ENCODE measurements around the gene JMJD8.
"Not testable (repeated sequence)": the region's sequence is repeated elsewhere in the genome, so short reads cannot be mapped to it uniquely, and the experiment has no call there.

JMJD8 gene

GRCh38 chr16:708959-709358, 24.8 kb upstream of the JMJD8 start:
- no peak for DNase-seq (ENCODE audit: low spot score)

- no peak for DNase-seq (ENCODE audit: low spot score)
Observed at GRCh38 chr16:708019-708418, 23.9 kb upstream of the JMJD8 start.

DNA sequence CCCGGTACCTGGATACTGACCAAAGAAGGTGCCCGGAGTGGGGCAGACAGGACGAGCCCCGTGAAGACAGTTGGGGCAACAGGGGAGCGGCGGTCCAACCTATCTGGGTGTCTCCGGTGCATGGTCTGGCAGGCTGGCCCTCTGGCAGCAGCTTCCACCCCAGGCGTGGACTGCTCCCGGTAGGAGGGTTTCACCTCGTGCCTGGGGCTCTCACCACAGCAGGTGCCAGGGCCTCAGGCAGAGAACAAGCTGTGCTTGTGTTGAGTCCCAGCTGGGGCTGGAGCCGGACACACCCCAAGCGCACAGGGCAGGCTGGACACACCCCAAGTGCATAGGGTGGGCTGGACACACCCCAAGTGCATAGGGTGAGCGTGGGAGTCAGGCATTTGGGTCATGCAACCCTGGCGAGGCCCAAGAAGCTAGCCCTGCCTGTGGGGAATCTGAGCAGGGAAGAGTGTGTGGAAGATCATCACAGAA, 23.0 kb upstream of the JMJD8 start:
- no peak for DNase-seq (ENCODE audit: low spot score)

DNA sequence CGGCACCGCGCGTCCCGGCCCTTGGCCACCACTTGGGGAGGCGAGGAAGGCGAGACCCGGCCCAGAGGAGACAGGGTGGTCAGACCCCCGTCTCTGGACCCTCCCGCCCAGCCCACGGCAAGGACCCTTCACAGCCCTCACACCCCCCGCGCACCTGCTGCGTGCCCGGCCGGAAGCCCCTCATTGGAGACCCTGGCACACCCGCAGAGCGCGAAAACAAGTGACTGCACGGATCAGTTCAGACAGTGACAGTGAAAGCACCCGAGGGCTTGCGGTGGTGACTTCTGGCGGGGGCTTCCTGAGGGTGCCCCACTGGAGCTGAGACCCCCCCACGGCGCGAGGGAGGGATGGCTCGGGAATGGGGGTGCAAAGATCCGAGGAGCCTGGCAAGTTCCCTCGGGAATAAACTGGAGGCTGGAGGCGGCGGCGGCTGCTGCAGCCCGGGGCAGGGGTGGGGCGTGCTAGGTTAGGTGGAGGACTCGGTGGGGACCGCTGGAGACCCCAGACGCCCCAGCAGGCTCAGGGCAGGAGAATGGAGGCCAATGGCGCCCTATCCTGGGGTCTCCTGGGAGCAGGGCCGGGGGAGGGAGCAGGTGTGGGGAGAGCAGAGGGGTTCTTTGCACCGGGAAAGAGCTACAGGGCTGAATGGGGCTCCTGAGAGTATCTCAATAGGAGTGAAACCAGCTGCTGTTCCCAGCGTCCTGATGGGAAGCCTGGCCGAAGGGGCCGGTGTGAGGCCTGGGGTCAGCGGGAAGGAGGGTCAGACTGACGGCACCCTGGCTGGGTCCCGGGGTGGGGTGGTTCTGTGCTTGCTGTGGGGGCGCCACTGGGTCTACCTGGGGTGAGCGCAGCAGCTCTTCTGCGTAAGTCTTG, 22.3 kb upstream of the JMJD8 start:
- no peak for DNase-seq (ENCODE audit: low spot score)

DNA sequence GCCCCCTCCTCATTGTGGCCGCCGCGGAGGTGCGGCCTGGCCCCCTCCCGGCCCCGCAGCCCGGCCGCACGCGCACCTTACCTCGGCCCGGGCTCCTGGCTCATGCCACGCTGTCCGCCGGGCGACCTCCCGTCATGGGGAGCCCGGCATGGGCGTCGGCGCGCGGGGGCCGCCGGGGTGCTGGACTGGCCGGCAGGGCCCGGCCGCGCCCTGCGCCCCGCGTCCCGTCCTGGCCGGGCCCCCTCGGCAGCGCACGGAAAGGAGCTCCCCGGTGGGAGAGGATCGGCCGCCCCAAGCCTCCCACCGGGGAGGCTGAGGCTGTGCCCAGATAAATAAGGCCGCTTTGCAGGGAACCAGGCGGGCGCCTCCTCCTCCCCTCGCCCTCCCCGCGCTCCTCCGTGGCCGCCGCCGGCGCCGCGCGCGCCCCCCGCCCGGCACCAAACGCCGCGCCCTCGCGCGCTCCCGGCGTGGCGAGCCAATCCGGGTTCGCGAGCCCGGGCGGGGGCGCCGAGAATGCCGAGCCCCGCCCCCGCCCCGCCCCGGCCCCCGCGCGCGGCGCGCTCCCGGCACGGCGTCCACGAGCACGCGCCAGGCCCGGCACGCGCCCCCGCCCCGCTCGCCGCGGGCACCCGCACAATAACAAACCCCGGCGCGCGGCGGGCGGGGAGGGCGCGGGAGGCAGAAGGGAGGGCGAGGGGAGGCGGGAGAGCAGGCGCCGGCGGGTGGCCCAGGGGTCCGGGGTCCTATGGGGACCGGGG, 21.5 kb upstream of the JMJD8 start, which contains the start of gene FBXL16:
FBXL16 (minus strand) TSS at position 371 of the 758 bp plus-strand sequence. CDS start 8,396 bp downstream, outside the sequence.
- DNase-seq (ENCODE audit: low spot score): peak; percentile 97

GRCh38 chr16:704552-705380, 20.6 kb upstream of the JMJD8 start:
- DNase-seq (ENCODE audit: low spot score): peak; percentile 52

DNA sequence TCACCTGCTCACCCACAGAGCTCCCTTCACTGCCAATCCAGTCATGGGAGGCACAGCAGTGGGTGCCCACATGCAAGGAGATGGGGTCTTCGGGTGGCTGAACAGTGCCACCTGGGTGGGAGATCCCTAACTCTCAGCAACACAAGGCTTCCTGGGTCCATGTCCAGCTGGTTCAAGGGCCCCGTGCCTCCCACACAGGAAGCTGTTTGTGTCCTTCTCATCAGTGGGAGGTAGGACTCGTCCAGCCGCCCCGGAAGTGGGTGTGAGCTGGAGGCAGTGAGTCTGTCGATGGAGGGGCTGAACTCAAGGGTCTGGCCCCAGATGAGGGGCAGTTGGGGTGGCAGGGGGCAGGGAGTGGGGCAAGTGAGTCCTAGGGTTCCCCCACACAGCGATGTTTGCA, 19.9 kb upstream of the JMJD8 start:
- DNase-seq (ENCODE audit: low spot score): no peak

GRCh38 chr16:703406-703805, 19.3 kb upstream of the JMJD8 start:
- no peak for DNase-seq (ENCODE audit: low spot score)

DNA sequence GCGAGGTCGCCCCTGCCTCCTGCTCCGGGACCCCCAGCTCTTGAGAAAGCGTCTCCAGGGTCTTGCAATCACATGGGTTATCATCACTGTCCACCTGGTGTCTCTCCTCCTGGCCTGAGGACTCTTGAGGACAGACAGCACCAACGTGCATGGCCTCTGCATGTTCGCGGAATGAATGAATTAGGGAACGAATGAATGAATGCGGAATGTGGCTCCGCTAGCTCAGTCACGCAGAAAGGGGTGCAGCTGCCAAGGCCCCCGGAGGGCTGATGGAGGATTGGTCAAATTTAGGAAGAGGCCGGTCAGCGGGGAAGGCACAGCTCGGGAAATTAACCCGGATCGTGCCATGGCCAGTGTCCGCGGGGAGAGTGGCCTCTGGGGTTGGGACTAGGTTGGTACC, 18.2 kb upstream of the JMJD8 start:
- DNase-seq (ENCODE audit: low spot score): no peak

DNA sequence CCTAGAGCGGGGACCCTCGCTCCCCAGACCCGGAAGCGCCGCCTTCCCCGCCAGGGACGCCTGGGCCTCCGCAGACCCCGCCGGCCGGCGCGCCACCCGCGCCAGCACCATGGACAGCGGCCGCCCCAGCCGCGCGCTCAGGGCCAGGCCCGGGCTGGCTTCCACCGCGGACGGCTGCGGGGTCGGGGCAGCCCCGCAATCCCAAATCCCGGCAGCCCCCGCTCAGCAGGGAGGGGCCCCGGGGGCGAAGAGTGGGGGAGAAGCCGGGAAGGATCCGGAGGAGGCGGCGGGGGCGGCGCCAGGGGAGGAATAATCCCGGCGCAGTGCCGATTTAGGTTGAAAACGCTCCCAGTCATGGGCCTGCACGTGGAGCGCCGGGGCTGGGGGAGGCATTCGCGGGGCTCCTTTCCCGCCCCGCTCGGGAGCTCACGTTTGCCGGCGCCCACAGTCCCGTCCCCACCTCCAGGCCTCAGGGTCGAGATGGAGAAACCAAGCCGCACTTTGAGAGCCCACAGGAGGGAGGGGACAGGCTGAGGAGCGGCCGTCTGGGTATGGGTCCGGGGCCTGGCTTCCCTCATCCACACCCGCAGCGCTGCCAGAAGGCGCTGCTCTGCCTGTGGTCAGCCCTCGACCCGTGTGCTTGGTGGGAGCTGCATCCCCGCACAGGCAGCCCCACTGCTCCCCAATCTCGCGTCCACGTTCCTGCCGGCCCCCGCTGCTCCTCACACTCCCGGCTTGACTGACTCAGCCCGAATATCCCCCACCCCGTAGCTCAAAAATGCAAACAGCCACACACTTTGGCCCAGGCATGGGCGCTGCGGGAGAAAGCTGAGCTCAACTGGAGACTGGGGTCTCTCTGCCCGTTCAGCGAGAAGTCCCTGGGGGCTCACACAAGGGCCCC, 16.8 kb upstream of the JMJD8 start:
- no peak for DNase-seq (ENCODE audit: low spot score)

GRCh38 chr16:698911-699671, 15.0 kb upstream of the JMJD8 start:
- no peak for DNase-seq (ENCODE audit: low spot score)

DNA sequence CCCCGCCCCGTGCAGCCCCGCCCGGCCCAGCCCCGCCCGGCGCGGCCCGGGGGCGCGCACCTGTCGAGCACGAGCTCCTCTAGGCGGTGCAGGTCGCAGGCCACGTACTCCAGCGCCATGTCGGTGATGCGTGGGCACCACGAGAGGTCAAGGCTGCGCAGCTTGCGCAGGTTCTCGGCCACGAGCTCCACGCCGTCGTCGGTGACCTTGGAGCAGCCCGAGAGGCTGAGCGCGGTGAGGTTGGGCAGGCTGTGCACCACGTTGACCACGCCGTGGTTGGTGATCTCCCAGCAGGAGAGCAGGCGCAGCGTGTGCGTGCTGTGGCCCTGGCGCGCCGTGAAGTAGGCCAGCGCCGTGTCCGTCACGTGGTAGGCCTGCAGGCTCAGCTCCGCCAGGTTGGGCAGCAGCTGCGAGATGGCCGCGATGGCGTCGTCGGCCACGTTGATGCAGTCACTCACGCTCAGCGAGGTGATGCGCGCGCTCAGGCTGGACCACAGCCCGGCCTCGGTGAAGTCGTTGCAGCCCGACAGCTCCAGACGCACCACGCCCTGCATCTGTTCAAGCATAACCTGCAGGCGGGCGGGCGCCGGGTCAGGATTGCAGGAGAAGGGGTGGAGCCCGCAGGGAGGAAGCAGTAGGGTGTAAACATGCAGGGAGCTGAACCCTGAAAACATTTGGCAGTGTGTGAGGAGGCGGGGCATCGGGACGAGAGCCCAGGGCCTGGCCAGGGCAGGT, 11.4 kb upstream of the JMJD8 start:
- DNase-seq (ENCODE audit: low spot score): no peak

DNA sequence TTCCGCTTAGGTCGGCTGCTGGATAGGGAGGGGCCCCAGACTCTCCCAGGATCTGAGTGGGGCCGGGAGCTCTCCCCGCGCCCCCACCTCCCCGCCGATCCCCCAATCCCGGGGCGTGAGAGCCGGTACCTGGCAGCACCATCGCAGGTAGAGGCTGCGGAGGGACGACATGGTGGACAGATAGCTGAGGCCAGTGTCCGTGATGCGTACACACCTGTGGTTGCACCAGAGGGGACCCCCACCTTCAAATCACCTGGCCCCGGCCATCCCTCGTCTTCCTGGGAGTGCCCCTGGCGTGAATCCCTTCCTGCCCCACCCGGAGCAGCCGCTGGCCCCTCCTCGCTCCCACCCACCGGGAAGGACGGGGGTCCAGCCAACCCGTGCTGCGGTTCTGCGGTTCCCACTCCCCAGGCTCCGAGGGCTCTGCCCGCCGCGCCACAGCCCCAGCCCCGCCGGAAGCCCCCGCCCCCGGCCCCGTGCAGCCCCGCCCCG, 10.8 kb upstream of the JMJD8 start:
- no peak for DNase-seq (ENCODE audit: low spot score)

DNA sequence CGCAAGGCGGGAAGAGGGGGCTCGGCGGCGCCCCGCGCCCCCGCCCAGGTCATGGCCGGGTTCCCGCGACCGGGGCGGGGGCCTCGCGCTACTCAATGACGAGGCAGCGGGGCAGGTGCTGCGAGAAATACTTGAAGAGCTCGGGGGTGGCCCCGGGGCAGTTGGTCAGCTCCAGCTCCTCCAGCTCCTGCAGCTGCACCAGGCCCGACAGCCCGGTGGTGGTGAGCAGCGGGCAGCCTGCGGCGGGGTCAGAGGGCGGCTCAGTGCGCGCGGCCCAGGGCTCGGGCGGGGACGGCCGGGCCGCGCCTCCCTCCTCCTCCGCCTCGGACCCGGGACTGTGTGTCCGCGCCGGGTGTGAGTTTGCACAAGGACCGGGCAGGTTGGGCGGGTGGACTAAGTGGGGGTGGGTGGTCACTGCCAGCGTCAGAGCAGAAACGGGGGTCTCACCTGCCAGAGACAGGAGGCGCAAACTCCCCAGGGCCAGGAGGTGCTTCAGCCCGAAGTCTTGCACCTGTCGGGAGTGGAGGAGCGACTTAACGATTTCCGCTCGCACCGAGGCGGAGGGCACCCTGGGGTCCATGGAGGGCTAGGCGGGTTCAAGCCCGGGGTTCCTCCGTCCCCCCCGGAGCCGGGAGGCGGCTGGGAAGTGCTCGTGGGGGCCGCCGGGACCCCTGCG, 10.2 kb upstream of the JMJD8 start:
- no peak for DNase-seq (ENCODE audit: low spot score)

DNA sequence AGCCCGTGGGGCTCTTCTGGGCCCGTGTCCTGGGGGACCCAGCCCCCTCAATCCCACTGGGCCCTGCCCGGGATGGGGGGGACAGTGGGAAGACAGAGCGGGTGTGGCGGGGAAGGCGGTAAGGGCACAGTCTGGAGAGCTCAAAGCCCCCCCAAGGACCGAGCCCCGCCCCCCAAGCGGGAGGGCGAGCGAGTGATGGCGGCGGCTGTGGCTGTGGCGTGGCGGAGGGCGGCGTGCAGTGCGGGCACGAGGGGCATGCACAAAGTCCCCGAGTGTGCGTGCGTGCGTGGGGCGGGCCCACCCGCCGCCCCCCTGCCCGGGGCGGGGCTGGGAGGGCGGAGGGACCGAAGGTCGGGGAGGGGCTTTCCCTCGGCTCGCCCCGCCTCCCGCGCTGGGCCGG, 9.6 kb upstream of the JMJD8 start:
- no peak for DNase-seq (ENCODE audit: low spot score)

DNA sequence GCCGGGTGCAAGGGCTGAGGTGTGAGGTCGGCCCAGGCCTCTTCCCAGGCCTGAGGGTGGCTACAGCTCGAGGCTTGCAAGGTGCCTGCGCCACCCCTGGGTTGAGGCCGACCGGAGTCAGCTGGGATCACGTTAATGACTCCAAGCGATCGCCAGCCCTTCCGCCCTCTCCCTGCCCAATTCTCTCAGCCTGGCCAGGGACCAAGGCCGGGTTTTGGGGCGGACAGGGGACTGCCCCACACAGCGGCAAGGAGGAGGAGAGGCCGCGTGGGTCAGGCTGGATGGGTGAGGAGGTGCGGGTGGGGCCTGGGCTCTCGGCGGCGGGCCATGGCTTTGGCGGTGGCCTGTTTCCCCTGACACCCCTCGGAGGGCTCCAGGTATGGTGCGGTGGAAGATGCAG, 9.2 kb upstream of the JMJD8 start:
- DNase-seq (ENCODE audit: low spot score): no peak

- no peak for DNase-seq (ENCODE audit: low spot score)
Observed at GRCh38 chr16:692356-693108, 8.4 kb upstream of the JMJD8 start.

- DNase-seq (ENCODE audit: low spot score): not testable (repeated sequence)
Observed at GRCh38 chr16:691242-691641, 7.1 kb upstream of the JMJD8 start.

Data from D341Med (cell line).